Sigmoid colon (tissue), 7 donors: Measurements from ENCODE around the gene SORCS2. TPM values are rescaled to one million over a fixed set of nuclear protein-coding genes. Genes with fewer than 3 reads are reported as not detected.

Experiments used
- DNase-seq: peaks from one replicate; pipeline ENCODE4 v3.0.0-alpha.2; 2019
- H3K27ac ChIP-seq, 4 donors: fragments of 200-600 bp; sonication (generic); one replicate each; pipeline ENCODE4 v1.5.1; 2016 to 2019; ENCODE audit warnings: mild to moderate bottlenecking in 1 of 4
- H3K27me3 ChIP-seq, 3 donors: fragments of 200-600 bp; sonication (generic); one replicate each; pipeline ENCODE4 v1.5.1; 2019; ENCODE audit warnings: mild to moderate bottlenecking in 1 of 3
- H3K36me3 ChIP-seq, 4 donors: fragments of 200-600 bp; sonication (generic); one replicate each; pipeline ENCODE4 v1.5.1; 2016 to 2019
- H3K4me1 ChIP-seq, 4 donors: fragments of 200-600 bp; sonication (generic); one replicate each; pipeline ENCODE4 v1.5.1; 2017 to 2019
- H3K4me3 ChIP-seq, 4 donors: fragments of 200-600 bp; sonication (generic); one replicate each; pipeline ENCODE4 v1.5.1; 2017 to 2019; ENCODE audit warnings: mild to moderate bottlenecking in 2 of 4, moderate library complexity in 1 of 4
- H3K9me3 ChIP-seq, 4 donors: fragments of 200-600 bp in 3 of 4; sonication (generic) in 3 of 4; one replicate each; pipeline versions ENCODE4 v1.5.1 to v1.6.1; 2013 to 2019
- CTCF ChIP-seq, 4 experiments: fragments of 450-650 bp in 3 of 4; fragments of 200-600 bp in 1 of 4; IDR thresholded peaks; one replicate each; pipeline ENCODE4 v1.5.1; 2016 to 2019; ENCODE audit warnings: antibody characterized with exemption in 4 of 4, mild to moderate bottlenecking in 3 of 4, moderate library complexity in 2 of 4
- EP300 ChIP-seq, 4 donors: sonication (generic); formaldehyde crosslinking; IDR thresholded peaks; one replicate each; pipeline ENCODE4 v1.6.1; 2017; ENCODE audit warnings: antibody characterized with exemption in 4 of 4
- POLR2A ChIP-seq, 2 donors: fragments of 450-650 bp; IDR thresholded peaks; one replicate each; pipeline ENCODE4 v1.6.1; 2016; ENCODE audit warnings: antibody characterized with exemption in 2 of 2, mild to moderate bottlenecking in 2 of 2, moderate library complexity in 2 of 2
- POLR2AphosphoS5 ChIP-seq, 4 donors: sonication (generic); formaldehyde crosslinking; IDR thresholded peaks; one replicate each; pipeline ENCODE4 v1.6.1; 2017; ENCODE audit warnings: antibody characterized with exemption in 4 of 4
- WGBS, 2 donors: extraction: QIAGEN DNeasy Blood & Tissue Kit; methylation state at CpG; one replicate each; pipeline ENCODE4 v1.1.7; 2013; 5-methylcytosine and 5-hydroxymethylcytosine counted together
- intact Hi-C: fragments of 100-400 bp; cut with DNase I; formaldehyde crosslinking; loops from one replicate; pipeline ENCODE4 v1.15.1; 2023
- polyA plus RNA-seq, 3 donors: library from polyadenylated mRNA; stranded (reverse); fragments of 200-250 nt; gene quantifications; one replicate each; pipeline ENCODE4 v1.2.3, GENCODE V29; 2013
- total RNA-seq, 4 donors: library from RNA; depleted of rRNA; stranded (reverse); fragments of >200 nt; gene quantifications; one replicate each; pipeline ENCODE4 v1.1.0, GENCODE V29; 2016
- donor health status: healthy with polysubstance abuse.
- donor health status: Bipolar disorder and iron deficiency.
- donor health status: healthy.

SORCS2 gene
- total and polyA plus RNA-seq, 7 donors: 1.8 to 6.4 (median 3.9) TPM; not detected in 2

- DNase-seq: no peak
- Histone ChIP-seq H3K9me3 (peaks cover 0 to 5% (median 0%) of the 10 kb centered on the region in 4 donors), H3K4me1 (no peaks in the 10 kb centered on the region), H3K27me3 (no peaks in the 10 kb centered on the region), H3K4me3 (no peak overlapping the region), H3K36me3 (no peaks in the 10 kb centered on the region), H3K27ac (no peak overlapping the region)
- TF ChIP-seq CTCF (IDR thresholded peaks at IDR 0.05) (no peak), EP300 (IDR thresholded peaks at IDR 0.05) (no peak), POLR2AphosphoS5 (IDR thresholded peaks at IDR 0.05) (no peak), POLR2A (IDR thresholded peaks at IDR 0.05) (no peak)
- intact Hi-C loops: no loop called here
- 53 to 83% methylated on average over 11 of the region's 11 CpGs for WGBS, 2 donors
Measured at GRCh38 chr4:7677799-7678301, 485.5 kb downstream of the SORCS2 start.

GRCh38 chr4:7678318-7678852, 486.0 kb downstream of the SORCS2 start:
- 81 to 83% methylated on average over 9 of the region's 9 CpGs for WGBS, 2 donors
- no peak for DNase-seq

GRCh38 chr4:7679406-7680040, 487.2 kb downstream of the SORCS2 start:
- TF ChIP-seq EP300 (IDR thresholded peaks at IDR 0.05) (no peak), POLR2A (IDR thresholded peaks at IDR 0.05) (no peak), POLR2AphosphoS5 (IDR thresholded peaks at IDR 0.05) (no peak), CTCF (IDR thresholded peaks at IDR 0.05) (no peak)
- Histone ChIP-seq H3K9me3 (peaks cover 0 to 7% (median 0%) of the 10 kb centered on the region in 4 donors), H3K27ac (no peak overlapping the region), H3K36me3 (no peaks in the 10 kb centered on the region), H3K4me1 (no peaks in the 10 kb centered on the region), H3K27me3 (no peaks in the 10 kb centered on the region), H3K4me3 (no peak overlapping the region)
- no peak for DNase-seq
- intact Hi-C loops: no loop called here
- 63 to 72% methylated on average over 11 of the region's 11 CpGs for WGBS, 2 donors

More at GRCh38 chr4:7678318-7678852, 486.0 kb downstream of the SORCS2 start:
- intact Hi-C loops: no loop called here
- H3K36me3 ChIP-seq: no peaks in the 10 kb centered on the region
- TF ChIP-seq POLR2AphosphoS5 (IDR thresholded peaks at IDR 0.05): no peak
- TF ChIP-seq CTCF (IDR thresholded peaks at IDR 0.05): no peak
- TF ChIP-seq EP300 (IDR thresholded peaks at IDR 0.05): no peak
- TF ChIP-seq POLR2A (IDR thresholded peaks at IDR 0.05): no peak
- no peak overlapping the region for H3K4me3 ChIP-seq
- H3K27me3 ChIP-seq: no peaks in the 10 kb centered on the region
- peaks cover 0 to 7% (median 0%) of the 10 kb centered on the region in 4 donors for H3K9me3 ChIP-seq
- H3K4me1 ChIP-seq: no peaks in the 10 kb centered on the region
- H3K27ac ChIP-seq: no peak overlapping the region

- no peak overlapping the region for H3K27ac ChIP-seq
- H3K27me3 ChIP-seq: no peaks in the 10 kb centered on the region
- peaks cover 0 to 7% (median 0%) of the 10 kb centered on the region in 4 donors for H3K9me3 ChIP-seq
- no peak for TF ChIP-seq POLR2AphosphoS5 (IDR thresholded peaks at IDR 0.05)
- no peak for TF ChIP-seq CTCF (IDR thresholded peaks at IDR 0.05)
- TF ChIP-seq POLR2A (IDR thresholded peaks at IDR 0.05): no peak
- no peak for TF ChIP-seq EP300 (IDR thresholded peaks at IDR 0.05)
- no peak for DNase-seq
- no peaks in the 10 kb centered on the region for H3K4me1 ChIP-seq
- no peak overlapping the region for H3K4me3 ChIP-seq
- WGBS, 2 donors: 46 to 69% methylated on average over 10 of the region's 10 CpGs
- no peaks in the 10 kb centered on the region for H3K36me3 ChIP-seq
- intact Hi-C loops: no loop called here
Measured at GRCh38 chr4:7680106-7680505, 487.8 kb downstream of the SORCS2 start.
